SH-SY5Y (cell line): ENCODE data around the gene PWWP2B.

Source experiments
- GATA2 ChIP-seq: IDR thresholded peaks from 2 replicates; pipeline ENCODE4 v1.6.1; 2011; ENCODE audit warnings: mild to moderate bottlenecking, low read depth, low read length
- GATA3 ChIP-seq: IDR thresholded peaks from 2 replicates; pipeline ENCODE4 v1.6.1; 2011; ENCODE audit warnings: low read depth, mild to moderate bottlenecking, low read length, moderate library complexity

PWWP2B gene

DNA sequence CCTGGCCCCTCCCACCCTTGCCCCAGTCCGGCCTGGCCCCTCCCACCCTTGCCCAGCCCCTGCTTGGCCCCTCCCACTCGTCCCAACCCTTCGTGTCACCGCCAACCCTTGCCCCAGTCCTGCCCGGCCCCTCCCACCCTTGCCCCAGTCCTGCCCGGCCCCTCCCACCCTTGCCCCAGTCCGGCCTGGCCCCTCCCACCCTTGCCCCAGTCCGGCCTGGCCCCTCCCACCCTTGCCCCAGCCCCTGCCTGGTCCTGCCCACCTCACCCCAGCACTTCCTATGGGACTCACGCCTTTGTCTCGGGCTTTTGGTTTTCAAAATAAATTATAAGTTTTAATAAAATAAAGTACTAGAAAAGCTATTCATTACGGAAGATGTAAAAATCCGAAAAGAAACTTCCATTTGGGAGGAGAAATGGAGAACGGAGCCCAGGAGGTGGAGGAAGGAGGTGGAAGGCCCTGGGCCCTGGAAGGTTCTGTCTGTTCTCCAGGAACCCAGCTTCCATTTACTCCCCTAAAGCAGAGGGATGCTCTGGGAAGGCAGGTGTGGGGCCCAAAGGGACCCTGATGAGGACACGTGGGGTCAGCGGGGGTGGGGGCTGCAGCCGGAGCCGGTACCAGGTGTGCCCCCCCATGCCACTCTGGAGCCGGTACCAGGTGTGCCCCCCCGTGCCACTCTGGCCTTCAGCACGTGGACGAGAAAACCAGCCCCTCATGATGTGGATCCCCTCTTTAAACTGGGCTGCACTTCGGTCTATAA lies 52.2 kb downstream of the PWWP2B start:
- TF ChIP-seq GATA2 (no peak), GATA3 (no peak)

DNA sequence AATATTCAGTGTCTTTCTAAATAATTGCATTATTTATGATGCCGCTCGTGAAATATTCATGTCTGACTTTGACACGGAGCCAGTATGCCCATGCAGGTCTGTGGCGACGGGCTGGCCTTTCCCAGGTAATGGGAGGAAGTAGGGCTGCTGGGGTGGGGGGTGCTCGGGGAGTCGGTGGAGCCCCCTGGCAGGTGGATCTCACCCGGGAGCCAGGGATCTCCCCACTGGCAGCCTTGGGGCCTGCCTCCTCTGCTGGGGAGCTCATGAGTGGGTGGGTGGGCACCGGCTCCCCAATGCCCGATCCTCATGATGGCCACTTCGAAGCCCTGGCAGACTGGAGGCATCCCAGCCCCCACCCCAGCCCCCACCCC lies 52.8 kb downstream of the PWWP2B start:
- no peak for TF ChIP-seq GATA3
- TF ChIP-seq GATA2: no peak

DNA sequence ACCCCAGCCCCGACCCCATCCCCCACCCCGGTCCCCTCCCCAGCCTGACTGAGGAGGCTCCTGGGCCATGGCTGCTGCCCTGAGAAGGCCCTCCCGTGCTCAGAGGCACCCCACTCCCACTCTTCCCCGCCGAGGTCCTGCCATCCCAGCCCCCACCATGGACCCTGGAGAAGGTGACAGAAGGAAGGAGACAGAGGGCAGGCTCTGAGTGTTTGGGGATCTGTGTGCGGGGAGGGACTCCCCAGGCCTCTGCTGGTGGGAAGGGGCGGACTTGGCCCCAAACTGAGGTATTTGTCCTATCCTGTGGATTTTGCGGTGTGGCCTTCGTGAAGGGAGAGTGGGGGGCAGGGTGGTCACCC lies 53.4 kb downstream of the PWWP2B start:
- TF ChIP-seq GATA3: no peak
- TF ChIP-seq GATA2: no peak

DNA sequence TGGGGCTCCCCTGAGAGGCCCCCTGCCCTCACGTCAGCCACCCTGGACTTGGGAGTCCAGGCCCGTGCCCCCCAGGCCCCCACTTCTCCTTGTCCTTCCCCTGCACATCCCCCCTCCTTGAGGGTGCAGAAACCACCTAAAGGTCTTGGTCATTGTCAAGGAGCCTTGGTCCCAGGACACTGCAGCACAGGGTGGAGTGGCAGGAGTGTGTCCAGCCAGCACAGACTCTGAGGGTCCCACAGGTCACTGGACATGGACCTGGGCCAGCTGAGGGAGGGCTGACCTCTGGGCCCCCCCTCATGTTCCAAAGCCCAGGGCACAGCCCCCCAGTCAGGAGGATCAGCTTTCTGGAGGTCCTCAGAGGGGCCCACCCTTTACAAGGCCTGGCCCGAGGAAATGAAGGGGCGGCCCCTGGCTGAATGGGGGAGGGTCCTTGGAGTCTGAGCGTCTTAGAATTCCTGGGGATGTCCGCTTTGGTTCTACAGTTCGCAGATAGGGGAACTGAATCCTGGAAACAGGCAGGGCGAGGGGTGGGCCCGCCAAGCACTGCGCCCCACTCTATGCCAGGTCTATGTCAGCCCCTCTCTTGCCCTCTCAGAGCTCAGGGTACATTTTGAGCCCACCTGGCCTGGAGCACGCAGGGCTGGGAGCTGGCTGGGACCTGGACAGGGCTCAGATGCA lies 54.0 kb downstream of the PWWP2B start:
- no peak for TF ChIP-seq GATA3
- TF ChIP-seq GATA2: no peak

DNA sequence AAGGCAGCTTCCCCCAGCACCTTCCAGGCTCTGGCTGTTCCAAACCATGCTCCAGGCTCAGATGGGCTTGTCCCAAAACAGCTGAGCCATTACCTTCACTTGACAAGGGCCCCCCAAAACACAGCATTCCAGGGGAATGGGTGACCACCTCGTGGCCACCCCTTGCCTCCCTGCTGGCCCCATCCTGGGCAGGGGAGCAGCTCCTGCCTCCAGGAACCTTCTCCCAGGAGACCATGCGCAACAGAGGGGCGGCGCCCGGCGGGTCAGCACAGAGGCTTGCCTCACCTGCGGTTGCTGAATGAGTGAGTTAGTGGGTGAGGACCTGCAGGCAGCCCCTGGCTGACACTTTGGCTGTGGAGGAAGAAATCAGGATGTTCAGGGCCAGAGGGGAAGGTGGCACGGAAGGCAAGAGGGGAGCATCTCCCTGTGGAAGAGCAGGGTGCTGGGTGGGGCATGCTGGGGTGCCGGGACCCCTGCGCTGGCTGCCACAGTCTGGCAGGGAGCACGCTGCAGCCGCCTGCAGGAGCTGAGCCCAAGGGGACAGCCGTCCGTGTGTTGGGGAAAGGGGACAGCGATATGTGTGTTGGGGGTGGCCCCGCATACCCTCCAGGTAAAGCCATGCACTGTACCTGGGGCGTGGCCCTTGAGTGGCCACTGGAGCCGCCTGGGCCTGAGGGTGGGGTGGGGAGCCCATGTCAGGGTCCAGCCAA lies 54.7 kb downstream of the PWWP2B start:
- TF ChIP-seq GATA3 (no peak), GATA2 (no peak)

DNA sequence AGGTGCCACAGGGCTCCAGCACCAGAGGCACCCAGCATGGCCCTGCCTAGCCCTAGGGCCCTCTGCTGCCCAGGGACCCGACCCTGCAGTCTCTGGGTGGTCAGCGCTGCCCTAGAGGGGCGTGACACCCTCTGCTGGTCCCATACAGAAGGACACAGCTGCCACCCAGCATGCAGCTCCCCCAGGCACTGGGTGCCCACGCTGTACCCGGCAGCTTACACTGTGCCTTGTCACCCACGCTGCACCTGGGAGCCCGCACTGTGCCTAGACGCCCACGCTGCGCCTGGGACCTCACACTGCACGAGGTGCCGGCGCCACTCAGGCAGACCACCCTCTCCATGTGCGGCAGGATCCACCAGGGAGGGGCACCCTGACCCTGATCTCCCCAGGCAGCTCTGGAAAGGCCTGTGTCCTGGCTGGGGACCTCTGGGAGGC lies 55.2 kb downstream of the PWWP2B start:
- TF ChIP-seq GATA3 (no peak), GATA2 (no peak)

DNA sequence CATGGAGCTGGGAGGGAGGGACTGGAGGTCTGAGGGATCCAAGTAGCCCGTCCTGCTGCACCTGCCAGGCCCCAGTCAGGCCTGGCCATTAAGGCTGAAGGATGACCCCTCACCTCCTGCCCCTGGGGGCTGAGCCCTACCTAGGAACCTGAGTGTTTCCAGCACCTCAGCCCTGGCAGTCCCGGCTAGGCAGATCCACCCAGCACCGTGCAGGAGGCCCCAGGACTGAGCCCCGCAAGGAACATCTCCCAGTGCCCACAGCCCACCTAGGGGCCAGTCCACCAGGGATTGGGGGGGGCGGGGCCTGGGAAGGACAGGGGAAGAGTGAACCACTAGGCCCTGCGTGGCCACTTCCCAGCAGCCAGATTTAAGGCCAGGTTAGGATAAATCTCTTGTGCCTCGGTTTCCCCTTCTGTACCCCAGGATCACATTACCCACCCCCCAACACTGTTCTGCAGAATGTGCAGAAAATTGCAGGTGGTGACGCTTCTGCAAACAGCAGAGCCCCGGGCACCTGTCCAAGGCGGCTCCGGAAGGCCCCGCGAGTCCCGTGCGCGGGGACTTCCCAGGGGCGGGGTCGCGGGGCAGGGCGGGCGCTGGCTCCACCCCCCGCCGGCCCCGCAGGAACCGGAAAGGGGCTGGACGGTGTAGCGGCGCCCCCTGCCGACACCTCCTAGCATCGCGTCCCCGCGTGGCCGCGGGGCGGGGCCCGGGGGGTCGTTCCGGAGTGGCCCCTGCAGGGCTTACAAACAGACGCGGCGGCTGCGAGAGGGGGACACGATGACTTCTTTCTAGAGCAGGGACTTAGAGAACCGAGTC lies 55.9 kb downstream of the PWWP2B start:
- TF ChIP-seq GATA2 (no peak), GATA3 (no peak)

DNA sequence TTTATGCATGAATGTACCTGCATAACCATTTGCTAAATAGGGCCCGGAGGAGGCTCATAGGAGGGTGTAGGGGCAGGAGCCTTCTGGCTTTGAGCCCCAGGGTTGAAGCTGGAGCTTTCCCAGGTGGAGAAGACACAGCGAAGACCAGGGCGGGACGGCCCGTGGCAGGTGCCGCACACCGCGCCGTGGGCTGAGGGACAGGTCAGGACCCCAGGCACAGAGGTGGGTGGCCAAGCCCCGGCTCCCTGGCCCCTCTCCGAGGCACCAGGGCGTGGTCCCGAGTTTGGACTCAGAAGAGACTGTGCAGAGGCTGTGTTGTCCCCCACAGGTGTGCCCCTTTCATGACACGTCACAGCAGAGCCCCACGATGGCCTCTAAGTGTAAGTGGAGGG lies 56.5 kb downstream of the PWWP2B start:
- TF ChIP-seq GATA2: no peak
- no peak for TF ChIP-seq GATA3

DNA sequence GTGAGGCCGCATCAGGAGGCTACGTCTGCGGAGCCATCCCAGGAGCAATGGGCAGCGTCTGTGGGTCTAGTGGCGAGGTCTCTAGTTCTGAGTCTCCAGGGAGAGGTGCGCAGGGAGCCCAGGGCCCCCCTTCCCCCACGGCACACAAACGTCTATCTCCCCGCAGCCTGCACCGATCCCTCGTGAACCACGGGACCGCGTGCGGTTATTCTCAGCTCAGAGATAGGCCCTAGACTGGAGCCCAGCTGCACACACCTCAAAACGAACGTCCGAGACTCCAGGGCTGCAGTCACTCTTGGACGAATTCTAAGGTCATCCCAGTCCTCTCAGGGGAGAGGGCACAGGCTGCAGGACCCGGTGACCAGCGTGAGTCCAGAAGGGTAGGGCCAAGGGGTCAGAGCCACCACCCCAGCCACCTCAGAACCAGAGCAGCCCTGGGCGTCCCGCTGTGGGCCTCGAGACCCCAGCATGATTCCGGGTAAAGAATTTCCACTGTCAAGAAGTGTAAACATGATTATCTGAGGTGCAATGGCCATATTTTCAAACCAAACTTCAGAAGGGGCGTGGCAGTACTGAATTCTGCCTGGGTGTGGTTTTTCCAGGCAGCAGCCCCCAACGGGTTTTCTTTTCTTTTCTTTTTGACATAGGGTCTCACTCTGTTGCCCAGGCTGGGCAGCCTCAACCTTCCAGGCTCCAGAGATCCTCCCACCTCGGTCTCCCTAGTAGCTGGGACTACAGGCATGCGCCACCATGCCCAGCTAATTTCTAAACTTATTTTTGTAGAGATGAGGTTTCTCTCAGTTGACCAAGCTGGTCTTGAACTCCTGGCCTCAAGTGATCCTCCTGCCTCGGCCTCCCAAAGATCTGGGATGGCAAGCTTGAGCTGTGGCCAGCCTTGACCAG lies 57.5 kb downstream of the PWWP2B start:
- no peak for TF ChIP-seq GATA3
- no peak for TF ChIP-seq GATA2

DNA sequence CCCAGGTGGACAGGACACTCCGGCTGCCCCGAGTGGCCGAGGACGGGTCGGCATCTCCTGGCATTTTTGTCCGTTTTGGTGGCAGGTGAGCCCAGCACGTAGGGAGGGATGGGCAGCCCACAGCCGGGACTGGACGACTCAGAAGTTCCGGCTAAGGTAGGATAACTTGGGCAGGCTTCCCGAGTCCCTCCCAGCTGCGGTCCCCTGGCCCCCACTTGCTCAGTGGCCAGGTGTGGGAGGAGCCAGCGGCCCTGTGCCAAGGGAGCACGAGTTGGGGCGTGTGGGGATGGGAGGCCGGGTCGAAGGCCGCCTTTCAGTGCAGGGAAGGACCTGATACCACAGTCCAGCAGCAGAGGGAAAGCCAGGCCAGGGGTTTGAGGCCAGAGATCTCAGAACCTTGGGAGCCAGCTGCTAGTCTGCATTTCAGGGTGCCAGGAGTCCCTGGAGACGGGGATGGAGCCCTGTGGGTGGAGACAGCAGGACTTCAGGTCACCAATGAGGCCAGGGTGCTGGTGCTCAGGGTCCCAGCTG lies 58.5 kb downstream of the PWWP2B start:
- TF ChIP-seq GATA3 (no peak), GATA2 (no peak)

DNA sequence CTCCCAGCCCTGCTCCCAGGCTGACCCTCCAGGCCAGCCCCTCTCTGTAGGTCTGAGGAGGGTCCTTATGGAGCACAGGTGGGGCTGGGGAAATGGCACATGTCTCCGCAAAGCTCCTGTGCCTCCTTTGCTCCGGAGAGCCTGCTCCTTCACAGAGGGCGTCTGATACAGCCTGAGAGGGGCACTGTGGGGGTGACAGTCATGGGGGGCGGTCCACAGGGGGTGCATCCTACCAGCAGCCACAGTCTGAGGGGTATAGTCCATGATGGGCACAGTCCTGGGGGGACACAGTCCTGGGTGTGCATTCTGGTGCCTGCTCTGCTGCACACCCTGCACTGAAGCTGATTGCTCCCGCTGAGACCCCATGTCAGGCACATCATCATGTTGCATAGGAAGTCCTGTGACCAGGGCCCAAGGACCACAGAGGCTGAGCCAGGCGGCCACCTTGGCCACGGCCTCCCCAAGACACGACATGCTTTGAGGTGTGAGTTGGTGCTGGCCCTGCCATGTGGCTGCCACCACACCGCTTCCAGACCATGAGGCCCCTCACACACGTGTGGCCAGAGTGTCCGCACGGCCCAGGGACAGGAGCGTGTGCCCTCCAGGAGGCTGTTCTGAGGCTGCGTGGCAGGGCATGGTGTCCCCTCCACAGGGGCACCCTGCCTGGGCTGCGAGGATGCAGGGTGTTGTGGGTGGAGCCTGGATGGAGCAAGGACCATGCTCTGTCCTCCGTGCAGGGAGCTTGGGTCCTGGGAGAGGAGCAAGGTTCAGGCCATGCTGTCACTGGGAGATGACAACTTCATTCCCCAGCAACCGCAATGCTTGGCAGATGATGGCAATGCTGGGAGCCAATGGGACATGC lies 59.2 kb downstream of the PWWP2B start:
- TF ChIP-seq GATA3: no peak
- TF ChIP-seq GATA2: no peak

DNA sequence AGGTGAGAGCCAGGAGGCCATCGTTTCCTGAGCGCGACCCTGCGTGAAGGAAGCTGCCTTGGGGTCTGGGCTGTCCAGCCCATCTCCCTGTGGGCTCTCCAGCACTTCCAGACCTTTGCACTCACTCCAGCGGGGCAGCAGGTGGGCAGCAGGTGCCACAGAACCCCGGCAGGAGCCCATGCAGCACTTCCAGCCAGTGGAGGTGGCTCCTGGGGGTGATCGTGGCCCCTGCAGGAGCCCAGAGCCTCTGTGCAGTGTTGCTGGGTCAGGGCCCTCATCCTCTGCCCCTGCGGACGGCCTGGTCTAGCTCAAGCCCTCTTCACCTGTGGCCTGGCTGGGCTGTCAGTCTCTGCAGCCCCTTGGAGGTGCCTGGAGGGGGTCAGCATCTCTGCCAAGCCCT lies 59.9 kb downstream of the PWWP2B start:
- no peak for TF ChIP-seq GATA3
- TF ChIP-seq GATA2: no peak
